Gastrocnemius medialis (tissue), 4 donors: ENCODE results near the gene GPR15LG. TPM values are rescaled to one million over a fixed set of nuclear protein-coding genes. Genes with fewer than 3 reads are reported as not detected.

Experiments used
- ATAC-seq, 2 donors: fragments of 150-250 bp; one replicate each; pipeline ENCODE4 v1.9.1; 2016
- DNase-seq, 2 donors: peaks; one replicate each; pipeline ENCODE4 v3.0.0-alpha.2; 2019
- H3K27ac ChIP-seq, 4 donors: fragments of 200-600 bp; sonication (generic); 1 replicate in 1 of 4; 2 replicates in 3 of 4; pipeline ENCODE4 v1.5.1; 2016 to 2018; ENCODE audit warnings: mild to moderate bottlenecking in 2 of 4, moderate library complexity in 1 of 4
- H3K27me3 ChIP-seq, 3 donors: fragments of 200-600 bp; sonication (generic) in 2 of 3; 1 replicate in 1 of 3; 2 replicates in 2 of 3; pipeline versions ENCODE4 v1.5.1 to v1.6.0; 2016 to 2019; ENCODE audit warnings: mild to moderate bottlenecking in 1 of 3, moderate library complexity in 1 of 3
- H3K36me3 ChIP-seq, 2 donors: fragments of 200-600 bp; sonication (generic) in 1 of 2; one replicate each; pipeline ENCODE4 v1.5.1; 2017 to 2018
- H3K4me1 ChIP-seq, 2 donors: fragments of 200-600 bp; sonication (generic) in 1 of 2; one replicate each; pipeline ENCODE4 v1.5.1; 2016 to 2017; ENCODE audit warnings: mild to moderate bottlenecking in 2 of 2
- H3K4me3 ChIP-seq, 4 donors: fragments of 200-600 bp; sonication (generic) in 3 of 4; 1 replicate in 1 of 4; 2 replicates in 3 of 4; pipeline ENCODE4 v1.5.1; 2016 to 2019; ENCODE audit warnings: mild to moderate bottlenecking in 2 of 4
- H3K9me3 ChIP-seq, 3 donors: fragments of 200-600 bp; sonication (generic) in 2 of 3; 1 replicate in 1 of 3; 2 replicates in 2 of 3; pipeline ENCODE4 v1.5.1; 2016 to 2019
- POLR2A ChIP-seq, 2 donors: fragments of 450-650 bp; IDR thresholded peaks; one replicate each; pipeline ENCODE4 v1.6.1; 2017; ENCODE audit warnings: antibody characterized with exemption in 2 of 2, mild to moderate bottlenecking in 2 of 2, moderate library complexity in 2 of 2
- in situ Hi-C, 4 donors: fragments of 200-750 bp; cut with MboI; loops; one replicate each; pipeline versions ENCODE4 v1.15.0 to v1.8.0; 2017; ENCODE audit warnings: low sequenced_read_pairs in 4 of 4
- intact Hi-C: fragments of 100-400 bp; cut with DNase I; formaldehyde crosslinking; loops from one replicate; pipeline ENCODE4 v1.15.1; 2023; ENCODE audit warnings: low total_unique reads
- total RNA-seq, 4 donors: library from RNA; depleted of rRNA; stranded (reverse); fragments of >200 nt; gene quantifications; one replicate each; pipeline versions ENCODE4 v1.1.0 to v1.2.3, GENCODE V29; 2016
- TF ChIP-seq, protein P1 (sequence below), 5 experiments: fragments of 450-650 bp in 3 of 5; fragments of 200-600 bp in 2 of 5; sonication (generic) in 2 of 5; IDR thresholded peaks in 4 of 5; conservative IDR thresholded peaks in 1 of 5; 1 replicate in 4 of 5; 2 replicates in 1 of 5; pipeline ENCODE4 v1.5.1; 2016 to 2019; ENCODE audit warnings: antibody characterized with exemption in 5 of 5, mild to moderate bottlenecking in 3 of 5, moderate library complexity in 3 of 5

GPR15LG gene
- total RNA-seq, 4 donors from 2014 or later, result 0.92 TPM; not detected in 3

DNA sequence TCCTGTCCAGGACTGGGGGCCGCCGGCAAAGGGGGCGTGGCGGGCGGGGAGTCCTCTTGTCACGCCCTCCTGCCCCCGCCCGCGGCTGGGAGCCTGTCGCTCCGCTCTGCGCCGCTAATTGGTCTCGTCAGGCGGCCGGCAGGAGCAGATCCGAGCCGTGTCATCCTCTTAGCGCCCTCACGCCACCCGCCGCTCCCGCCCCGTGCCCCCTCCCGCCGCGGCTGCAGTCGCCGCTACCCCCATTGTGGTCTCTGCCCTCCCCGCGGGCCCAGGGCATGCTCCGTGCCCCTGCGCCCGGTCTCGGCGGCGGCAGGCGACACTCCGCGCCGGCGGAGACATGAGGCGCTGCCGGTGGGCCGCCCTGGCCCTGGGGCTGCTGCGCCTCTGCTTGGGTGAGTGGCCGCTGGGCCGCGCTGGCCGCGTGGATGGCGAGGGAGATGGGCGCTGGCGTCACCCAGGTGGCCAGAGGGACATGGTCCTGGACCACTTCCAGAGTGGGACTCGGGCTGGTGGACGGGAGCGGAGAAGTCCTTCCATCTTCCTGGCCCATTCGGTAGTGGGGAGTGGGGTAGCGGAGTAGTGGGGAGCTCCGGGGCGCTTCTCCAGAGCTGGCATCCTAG, 20.9 kb downstream of the GPR15LG start, which contains the start of gene CDHR1:
Gene CDHR1, plus strand, starts transcription at position 114 of the 620 bp plus-strand sequence. Its CDS starts 224 bp downstream, at position 338.
- Histone ChIP-seq H3K27ac (no peak within 1 kb of the TSS), H3K27me3 (peaks cover 15 to 25% (median 20%) of the 10 kb centered on the region in 3 donors), H3K36me3 (no peaks in the 10 kb centered on the region), H3K4me1 (peaks cover 0 to 3% of the 10 kb centered on the region in 2 donors), H3K9me3 (no peaks in the 10 kb centered on the region), H3K4me3 (peak within 1 kb of the TSS; percentile 28 to 53 (median 46))
- TF ChIP-seq, protein P1, sequence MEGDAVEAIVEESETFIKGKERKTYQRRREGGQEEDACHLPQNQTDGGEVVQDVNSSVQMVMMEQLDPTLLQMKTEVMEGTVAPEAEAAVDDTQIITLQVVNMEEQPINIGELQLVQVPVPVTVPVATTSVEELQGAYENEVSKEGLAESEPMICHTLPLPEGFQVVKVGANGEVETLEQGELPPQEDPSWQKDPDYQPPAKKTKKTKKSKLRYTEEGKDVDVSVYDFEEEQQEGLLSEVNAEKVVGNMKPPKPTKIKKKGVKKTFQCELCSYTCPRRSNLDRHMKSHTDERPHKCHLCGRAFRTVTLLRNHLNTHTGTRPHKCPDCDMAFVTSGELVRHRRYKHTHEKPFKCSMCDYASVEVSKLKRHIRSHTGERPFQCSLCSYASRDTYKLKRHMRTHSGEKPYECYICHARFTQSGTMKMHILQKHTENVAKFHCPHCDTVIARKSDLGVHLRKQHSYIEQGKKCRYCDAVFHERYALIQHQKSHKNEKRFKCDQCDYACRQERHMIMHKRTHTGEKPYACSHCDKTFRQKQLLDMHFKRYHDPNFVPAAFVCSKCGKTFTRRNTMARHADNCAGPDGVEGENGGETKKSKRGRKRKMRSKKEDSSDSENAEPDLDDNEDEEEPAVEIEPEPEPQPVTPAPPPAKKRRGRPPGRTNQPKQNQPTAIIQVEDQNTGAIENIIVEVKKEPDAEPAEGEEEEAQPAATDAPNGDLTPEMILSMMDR (IDR thresholded peaks at IDR 0.05 in 4 of 5, conservative IDR thresholded peaks at IDR 0.05 in 1 of 5), result no peak
- no peak for TF ChIP-seq POLR2A (IDR thresholded peaks at IDR 0.05)
- intact Hi-C loops, result no loop called here
- in situ Hi-C loops, result no loop called here
- no peak for ATAC-seq
- DNase-seq, result no peak

DNA sequence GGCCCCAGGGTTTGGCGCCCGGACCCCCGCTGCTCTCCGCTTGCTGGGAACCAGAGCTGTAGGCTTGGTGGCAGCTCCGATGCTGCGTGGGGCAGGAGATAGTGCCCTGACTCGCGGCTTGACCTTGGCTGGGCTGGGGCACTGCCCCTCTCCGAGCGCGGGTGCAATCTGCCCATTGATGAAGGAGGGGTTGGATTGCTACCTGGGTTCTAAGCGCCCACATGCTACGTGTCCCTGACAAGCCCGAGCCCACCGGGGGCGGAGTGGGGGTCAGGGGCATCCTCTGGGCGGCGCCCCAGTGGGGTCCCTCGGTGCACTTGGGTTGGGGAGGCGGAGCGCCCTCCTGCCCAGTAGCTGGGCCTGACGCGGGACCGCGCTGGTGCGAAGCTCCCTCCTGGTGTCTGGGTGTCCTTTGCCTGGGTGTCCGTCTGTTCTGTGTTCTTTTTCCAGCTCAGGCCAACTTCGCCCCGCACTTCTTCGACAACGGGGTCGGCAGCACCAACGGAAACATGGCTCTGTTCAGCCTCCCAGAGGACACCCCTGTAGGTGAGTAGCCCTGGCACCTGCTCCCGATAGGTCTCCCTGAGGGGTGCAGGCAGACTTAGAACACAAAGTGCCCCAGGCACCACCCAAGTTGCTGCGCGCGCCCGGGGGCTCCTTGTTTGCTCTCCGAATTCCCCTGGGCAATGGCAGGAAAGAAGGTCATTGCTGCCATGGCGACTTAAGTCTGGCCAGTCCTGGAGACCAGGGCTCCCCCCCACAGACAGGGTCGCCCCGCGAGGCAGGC, 21.6 kb downstream of the GPR15LG start:
- Histone ChIP-seq H3K4me1 (peaks cover 0 to 3% of the 10 kb centered on the region in 2 donors), H3K27me3 (peaks cover 15 to 25% (median 20%) of the 10 kb centered on the region in 3 donors), H3K36me3 (no peaks in the 10 kb centered on the region), H3K9me3 (no peaks in the 10 kb centered on the region), H3K4me3 (peak overlapping the region in 3 of 4 donors; percentile 28 to 53 (median 44)), H3K27ac (no peak overlapping the region)
- no peak for DNase-seq
- ATAC-seq, result no peak
- in situ Hi-C loops (no loop called here), intact Hi-C loops (no loop called here)
- no peak for TF ChIP-seq POLR2A (IDR thresholded peaks at IDR 0.05)
- TF ChIP-seq, protein P1 (IDR thresholded peaks at IDR 0.05 in 4 of 5, conservative IDR thresholded peaks at IDR 0.05 in 1 of 5), result no peak

DNA sequence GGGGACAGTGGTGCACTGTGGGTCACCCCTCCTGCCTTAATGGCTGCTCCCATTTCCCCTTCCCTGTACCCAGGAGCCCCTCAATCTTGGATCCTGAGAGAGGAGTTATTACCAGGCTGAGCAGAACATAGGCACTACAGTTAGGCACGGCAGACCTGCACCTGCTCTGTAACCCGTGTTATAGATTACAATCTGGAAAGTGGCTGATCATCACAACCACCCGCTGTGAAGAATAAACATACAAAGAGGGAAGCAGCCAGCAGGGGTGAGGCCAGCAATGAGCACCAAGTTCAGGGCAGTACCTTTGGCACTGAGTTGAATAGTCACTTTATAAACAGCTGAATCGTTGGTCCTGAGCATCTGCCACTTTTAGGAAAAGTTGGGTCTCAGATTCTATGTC, 22.5 kb downstream of the GPR15LG start:
- in situ Hi-C loops, result no loop called here
- peaks cover 15 to 25% (median 20%) of the 10 kb centered on the region in 3 donors for H3K27me3 ChIP-seq
- TF ChIP-seq, protein P1 (IDR thresholded peaks at IDR 0.05 in 4 of 5, conservative IDR thresholded peaks at IDR 0.05 in 1 of 5), result no peak
- TF ChIP-seq POLR2A (IDR thresholded peaks at IDR 0.05), result no peak

DNA sequence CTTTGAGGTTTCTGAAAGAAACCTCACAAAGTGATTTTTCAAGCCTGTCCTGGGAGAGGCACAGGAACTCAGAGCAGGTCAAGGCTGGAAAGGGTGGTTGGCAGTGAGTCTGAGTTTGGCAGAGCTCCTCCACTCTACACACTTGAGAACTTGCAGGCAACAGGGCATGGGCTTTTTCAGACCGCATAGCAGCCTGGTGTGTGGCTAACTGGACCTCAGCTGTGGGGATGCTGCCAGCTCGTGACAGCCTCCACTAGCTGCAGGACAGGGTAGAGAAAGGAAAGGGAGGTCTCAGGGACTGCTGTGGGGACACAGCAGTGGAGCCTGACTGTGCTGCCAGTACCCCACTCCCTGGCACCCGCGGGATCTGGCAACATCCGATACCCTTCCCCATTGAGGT, 23.3 kb downstream of the GPR15LG start:
- in situ Hi-C loops (no loop called here), intact Hi-C loops (no loop called here)
- H3K27ac ChIP-seq, result no peak overlapping the region
- ATAC-seq, result no peak
- peaks cover 0 to 3% of the 10 kb centered on the region in 2 donors for H3K4me1 ChIP-seq
- H3K36me3 ChIP-seq, result no peaks in the 10 kb centered on the region
- H3K9me3 ChIP-seq, result no peaks in the 10 kb centered on the region
- no peak overlapping the region for H3K4me3 ChIP-seq
- H3K27me3 ChIP-seq, result peaks cover 15 to 25% (median 20%) of the 10 kb centered on the region in 3 donors
- DNase-seq, result no peak
- TF ChIP-seq, protein P1 (IDR thresholded peaks at IDR 0.05 in 4 of 5, conservative IDR thresholded peaks at IDR 0.05 in 1 of 5), result no peak
- no peak for TF ChIP-seq POLR2A (IDR thresholded peaks at IDR 0.05)

More for the DNA sequence above, 22.5 kb downstream of the GPR15LG start:
- ATAC-seq, result no peak
- Histone ChIP-seq H3K4me1 (peaks cover 0 to 3% of the 10 kb centered on the region in 2 donors), H3K9me3 (no peaks in the 10 kb centered on the region), H3K27ac (no peak overlapping the region), H3K36me3 (no peaks in the 10 kb centered on the region), H3K4me3 (no peak overlapping the region)
- no peak for DNase-seq
- intact Hi-C loops, result no loop called here
